Fibroblast of skin of left quadriceps (primary cell): ENCODE measurements around the gene SUGCT.
"Not testable (repeated sequence)": the region's sequence is repeated elsewhere in the genome, so short reads cannot be mapped to it uniquely, and the experiment has no call there.

ENCODE experiments used
- DNase-seq, 2 experiments: peaks; one replicate each; pipeline ENCODE4 v3.0.0-alpha.2; 2013; ENCODE audit warnings: low read depth in 2 of 2

Gene SUGCT

GRCh38 chr7:40200791-40201190 is 66.0 kb downstream of the SUGCT start:
- DNase-seq = peak; percentile 43 to 52

- DNase-seq = no peak
Measured at GRCh38 chr7:40202851-40203250, 68.0 kb downstream of the SUGCT start.

DNA sequence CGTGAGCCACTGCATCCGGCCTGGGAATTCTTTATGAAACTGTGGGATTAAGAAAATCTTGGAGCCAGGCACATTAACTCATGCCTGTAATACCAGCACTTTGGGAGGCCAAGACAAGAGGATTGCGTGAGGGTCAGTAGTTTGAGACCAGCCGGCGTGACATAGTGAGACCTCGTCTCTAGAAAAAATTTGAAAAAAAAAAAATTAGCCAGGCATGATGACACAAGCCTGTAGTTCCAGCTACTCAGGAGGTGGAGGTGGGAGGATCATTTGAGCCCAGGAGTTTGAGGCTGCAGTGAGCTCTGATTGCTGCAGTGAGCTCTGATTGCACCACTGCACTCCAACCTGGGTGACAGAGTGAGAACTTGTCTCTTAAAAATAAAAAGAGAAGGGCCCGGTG is 69.8 kb downstream of the SUGCT start:
- no peak for DNase-seq

GRCh38 chr7:40205992-40206391 is 71.2 kb downstream of the SUGCT start:
- no peak for DNase-seq

- DNase-seq = peak; percentile 32 to 40
Measured at GRCh38 chr7:40211276-40212003, 76.6 kb downstream of the SUGCT start.

GRCh38 chr7:40213291-40213690 is 78.5 kb downstream of the SUGCT start:
- DNase-seq = no peak

- DNase-seq = no peak
Measured at GRCh38 chr7:40213856-40214255, 79.1 kb downstream of the SUGCT start.

DNA sequence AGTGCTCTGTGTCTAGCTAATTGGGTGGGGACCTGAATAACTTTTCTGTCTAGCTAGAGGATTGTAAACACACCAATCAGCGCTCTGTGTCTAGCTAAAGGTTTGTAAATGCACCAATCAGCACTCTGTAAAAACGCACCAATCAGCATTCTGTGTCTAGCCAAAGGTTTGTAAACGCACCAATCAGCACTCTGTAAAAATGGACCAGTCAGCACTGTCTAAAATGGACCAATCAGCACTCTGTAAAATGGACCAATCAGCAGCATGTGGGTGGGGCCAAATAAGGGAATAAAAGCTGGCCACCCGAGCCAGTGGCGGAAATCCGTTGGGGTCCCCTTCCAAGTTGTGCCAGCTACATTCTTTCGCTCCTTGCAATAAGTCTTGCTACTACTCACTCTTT is 83.8 kb downstream of the SUGCT start:
- DNase-seq = not testable (repeated sequence)

- DNase-seq = peak; percentile 75 to 76
Measured at GRCh38 chr7:40219917-40220316, 85.1 kb downstream of the SUGCT start.

GRCh38 chr7:40220421-40220911 is 85.7 kb downstream of the SUGCT start:
- peak; percentile 20 to 32 for DNase-seq

GRCh38 chr7:40221836-40222235 is 87.0 kb downstream of the SUGCT start:
- DNase-seq = peak; percentile 87 to 89

DNA sequence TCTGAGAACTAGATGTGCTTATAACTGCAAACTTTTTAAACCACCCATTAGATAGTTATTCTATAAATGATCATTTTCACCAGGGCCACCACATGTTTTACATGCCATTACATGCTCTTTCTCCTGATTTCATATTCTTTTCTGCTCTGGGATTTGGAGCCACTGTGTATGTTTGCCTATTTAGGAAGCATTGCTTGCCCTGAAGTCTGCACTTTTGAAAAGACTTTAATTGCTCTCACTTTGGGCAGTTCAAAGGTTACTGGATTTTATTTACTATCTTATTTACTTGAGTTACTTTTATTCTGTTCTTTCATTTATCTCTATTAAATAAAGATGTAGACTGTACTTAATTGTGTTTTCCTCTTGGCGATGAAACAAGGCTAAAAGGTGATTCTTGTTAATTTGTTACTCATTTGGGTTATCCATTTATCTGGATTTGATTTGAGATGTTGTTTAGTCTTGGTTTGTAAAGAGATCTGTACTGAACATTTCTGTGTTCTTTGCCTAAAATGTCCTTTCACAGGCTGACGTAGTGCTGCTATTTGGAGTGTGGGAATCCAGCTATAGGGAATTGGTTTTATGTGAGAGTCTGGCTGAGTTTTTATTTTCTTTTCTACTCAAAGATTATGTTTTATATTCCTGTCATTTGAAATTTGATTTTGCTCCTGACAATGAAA is 88.8 kb downstream of the SUGCT start:
- DNase-seq = no peak

DNA sequence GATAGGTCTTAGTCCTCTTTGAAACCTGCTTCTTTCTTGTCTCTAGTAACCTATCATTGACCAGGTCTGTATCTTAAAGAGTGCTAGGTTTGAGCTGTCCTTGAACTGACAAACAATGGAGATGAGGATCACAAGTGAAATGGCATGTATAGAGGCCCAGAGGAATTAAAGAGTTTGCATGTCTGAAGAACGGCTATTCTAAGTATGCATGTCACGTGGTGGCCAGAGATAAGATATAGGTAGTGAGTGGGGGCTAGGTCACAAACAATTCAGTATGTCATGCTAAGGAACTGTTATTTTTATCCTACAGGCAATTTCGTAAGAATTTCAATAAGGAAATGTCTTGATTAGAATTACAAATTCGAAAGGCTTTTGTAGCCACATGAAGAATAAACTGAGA is 95.3 kb downstream of the SUGCT start:
- no peak for DNase-seq

DNA sequence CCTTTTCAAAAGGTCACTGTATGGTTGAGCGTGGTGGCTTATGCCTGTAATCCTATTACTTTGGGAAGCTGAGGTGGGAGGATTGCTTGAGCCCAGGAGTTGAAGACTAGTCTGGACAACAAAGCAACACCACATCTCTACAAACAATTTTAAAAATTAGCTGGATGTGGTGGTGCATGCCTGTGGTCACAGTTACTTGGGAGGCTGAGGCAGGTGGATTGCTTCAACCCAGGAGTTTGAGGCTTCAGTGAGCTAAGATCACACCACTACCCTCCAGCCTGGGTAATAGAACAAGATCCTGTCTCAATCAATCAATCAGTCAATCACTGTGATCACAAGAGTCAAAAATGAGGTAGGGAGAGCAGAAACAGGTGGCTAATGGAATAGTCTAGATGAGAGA is 97.0 kb downstream of the SUGCT start:
- DNase-seq = no peak

- peak; percentile 47 to 51 for DNase-seq
Measured at GRCh38 chr7:40232242-40232893, 97.6 kb downstream of the SUGCT start.

GRCh38 chr7:40234046-40234445 is 99.2 kb downstream of the SUGCT start:
- no peak for DNase-seq

DNA sequence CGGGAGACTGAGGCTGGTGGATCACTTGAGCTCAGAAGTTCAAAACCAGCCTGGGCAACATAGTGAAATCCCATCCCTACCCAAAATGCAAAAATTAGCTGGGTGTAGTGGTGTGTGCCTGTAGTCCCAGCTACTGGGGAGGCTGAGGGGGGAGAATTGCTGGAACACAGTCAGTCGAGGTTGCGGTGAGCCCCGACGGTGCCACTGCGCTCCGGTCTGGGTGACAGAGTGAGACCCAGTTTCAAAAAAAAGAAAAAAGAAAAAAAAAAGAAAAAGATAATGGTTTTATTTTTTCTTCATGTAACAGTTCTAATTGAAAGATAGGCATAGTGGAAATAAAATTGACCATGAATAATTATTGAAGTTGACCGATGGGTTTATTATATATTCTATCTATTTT is 99.9 kb downstream of the SUGCT start:
- no peak for DNase-seq

DNA sequence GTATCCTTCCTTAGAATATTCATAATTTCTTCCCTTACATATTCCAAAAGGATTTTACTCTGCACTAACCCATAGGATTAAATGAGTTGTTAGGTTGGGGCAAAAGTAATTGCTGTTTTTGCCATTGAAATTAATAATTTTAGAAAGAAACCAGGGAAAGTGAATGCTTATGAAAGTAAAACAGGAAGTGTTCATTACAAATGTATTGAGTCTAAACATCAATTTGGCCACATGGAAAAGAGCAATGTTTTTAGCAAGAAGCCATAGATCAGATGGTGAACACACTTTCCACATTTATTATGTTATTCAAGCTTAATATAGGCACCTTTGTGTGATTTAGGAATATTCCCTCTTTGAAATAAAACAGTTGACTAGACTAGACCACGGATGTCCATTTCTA is 102.9 kb downstream of the SUGCT start:
- DNase-seq = no peak

GRCh38 chr7:40239755-40240303 is 105.0 kb downstream of the SUGCT start:
- no peak for DNase-seq

- DNase-seq = no peak
Measured at GRCh38 chr7:40243076-40243475, 108.3 kb downstream of the SUGCT start.

- no peak for DNase-seq
Measured at GRCh38 chr7:40244226-40244625, 109.4 kb downstream of the SUGCT start.

GRCh38 chr7:40248681-40249080 is 113.9 kb downstream of the SUGCT start:
- no peak for DNase-seq
